ENCODE measurements around the gene BOK. TPM values are rescaled to one million over a fixed set of nuclear protein-coding genes. Genes with fewer than 3 reads are reported as not detected.
A peak's percentile ranks its signal among the peaks of the same experiment; 100 is the strongest.

Gene BOK
- total and polyA plus RNA-seq, 9 of the 15 experiments (the other 6 are each of a cell fraction or from before 2014, with no cell fraction given), result 0.03 to 3.3 (median 2.0) TPM; not detected in 1

DNA sequence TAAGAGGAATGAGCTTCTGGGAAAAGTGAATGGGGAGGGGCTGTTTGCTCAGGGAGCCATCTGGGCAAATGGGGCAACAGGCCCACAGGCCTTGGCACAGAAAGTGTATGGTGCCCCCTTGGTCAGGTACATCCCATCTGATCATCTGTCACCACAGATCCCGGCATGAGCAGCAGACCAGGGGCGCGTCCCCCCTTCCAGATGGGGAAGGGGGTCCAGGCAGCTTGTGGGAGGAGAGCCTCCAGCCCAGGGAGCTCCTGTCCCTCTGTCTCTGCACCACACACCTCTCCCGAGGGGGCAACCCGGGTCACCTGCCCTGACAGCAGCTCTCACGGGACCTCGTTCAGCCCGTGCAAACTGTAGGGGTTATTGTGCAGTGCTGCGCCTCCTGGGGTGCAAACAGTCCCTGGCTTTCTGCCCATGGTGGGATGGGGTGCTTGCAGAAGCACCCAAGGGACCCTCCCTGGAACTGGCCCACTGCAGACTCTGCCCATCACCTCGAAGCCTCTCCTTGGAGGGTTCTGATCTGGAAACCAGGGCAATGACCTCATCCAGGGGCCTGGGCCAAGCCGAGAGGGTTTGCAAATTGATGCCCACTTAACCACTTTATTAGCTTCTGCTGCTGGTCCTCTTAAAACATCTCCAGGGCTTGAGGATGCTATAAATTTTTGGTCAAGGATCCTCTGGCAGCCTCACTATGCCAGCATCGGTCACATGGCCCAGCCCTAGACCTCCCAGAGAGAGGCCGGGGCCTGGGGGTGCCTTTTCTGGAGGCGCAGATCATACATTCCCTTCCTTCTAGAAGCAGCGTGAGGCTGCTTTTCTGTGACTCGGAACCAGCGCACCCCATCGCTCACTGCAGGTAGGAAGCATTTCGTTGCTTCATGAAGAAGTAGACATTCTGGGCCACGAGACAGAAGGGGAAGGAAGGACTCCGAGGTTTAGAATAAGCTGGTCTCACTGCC lies 7.6 kb upstream of the BOK start:
- Histone ChIP-seq H3K4me2 (ENCODE audit: insufficient read depth, low read length) (no peak overlapping the region), H3K4me1 (replicated peaks in 1 of 2; ENCODE audit: control insufficient read depth in 2 of 2, insufficient read depth in 2 of 2, low read length in 2 of 2) (peaks cover 12 to 38% of the 10 kb centered on the region in 2 experiments; a peak in 4 of 5 replicates), H3K27ac (ENCODE audit: extremely low read depth, low read depth, low read length) (no peak overlapping the region), H3K36me3 (ENCODE audit: control insufficient read depth, insufficient read depth, low read length) (no peaks in the 10 kb centered on the region), H3K4me3 (no peak overlapping the region), H3K27me3 (ENCODE audit: control insufficient read depth in 2 of 2, insufficient read depth in 2 of 2, low read length in 2 of 2) (peaks cover 0 to 19% of the 10 kb centered on the region in 2 experiments; a peak in 2 of 5 replicates), H3K9me3 (replicated peaks; ENCODE audit: control insufficient read depth, insufficient read depth, low read depth, low read length) (no peaks in the 10 kb centered on the region), H3K9ac (ENCODE audit: insufficient read depth in 1 of 2, low read depth in 2 of 2, low read length in 2 of 2) (0 out of 4 replicates have a peak overlapping the region, but pooled peaks of 1 of the 2 experiments have one; percentile 45), H4K20me1 (replicated peaks; ENCODE audit: control insufficient read depth, insufficient read depth, low read length) (no peaks in the 10 kb centered on the region), H3K79me2 (ENCODE audit: control insufficient read depth, insufficient read depth, low read length) (no peaks in the 10 kb centered on the region), H3K9me1 (ENCODE audit: control insufficient read depth, insufficient read depth, low read length) (no peaks in the 10 kb centered on the region), H2AFZ (ENCODE audit: low read depth, low read length) (no peak overlapping the region)
- BruUV-seq (replicated peaks), result no TSS peak
- DNase-seq (ENCODE audit: extremely low read depth in 1 of 4, low spot score in 3 of 4) (no peak), ATAC-seq (no peak), FAIRE-seq (no peak)
- in situ Hi-C loops (cut with MboI), result no loop called here
- intact Hi-C loops (cut with micrococcal nuclease), result no loop called here
- 35% methylated on average over 5 of the region's 21 CpGs for WGBS (ENCODE audit: insufficient coverage, low coverage, missing lambda C conversion rate)
- POLR2A ChIA-PET, result interaction anchor here (0.6 to 1.8 kb wide), 5 partner anchors 9 to 29 kb away, joined by 3 to 6 read pairs (median 4); no protein-coding TSS in a partner anchor
- CTCF ChIA-PET (ENCODE audit: low intra/inter-chr PET ratio), result no interaction called here
- TF ChIP-seq DNMT1 (IDR thresholded peaks at IDR 0.05) (no peak), ZNF785 (CRISPR knock-in tag; IDR thresholded peaks at IDR 0.05) (no peak), NBN (IDR thresholded peaks at IDR 0.05; ENCODE audit: low read depth) (no peak), SAFB (IDR thresholded peaks at IDR 0.05; ENCODE audit: borderline replicate concordance, low read depth, low read length) (no peak), FOXP1 (CRISPR knock-in tag; IDR thresholded peaks at IDR 0.05) (no peak), CSDE1 (IDR thresholded peaks at IDR 0.05) (no peak), TBL1XR1 (IDR thresholded peaks at IDR 0.05; ENCODE audit: low read length in 2 of 2) (no peak)
- TF ChIP-seq, protein P1, sequence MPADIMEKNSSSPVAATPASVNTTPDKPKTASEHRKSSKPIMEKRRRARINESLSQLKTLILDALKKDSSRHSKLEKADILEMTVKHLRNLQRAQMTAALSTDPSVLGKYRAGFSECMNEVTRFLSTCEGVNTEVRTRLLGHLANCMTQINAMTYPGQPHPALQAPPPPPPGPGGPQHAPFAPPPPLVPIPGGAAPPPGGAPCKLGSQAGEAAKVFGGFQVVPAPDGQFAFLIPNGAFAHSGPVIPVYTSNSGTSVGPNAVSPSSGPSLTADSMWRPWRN (IDR thresholded peaks at IDR 0.05; ENCODE audit: low read depth), result no peak
- TF ChIP-seq, protein P2, sequence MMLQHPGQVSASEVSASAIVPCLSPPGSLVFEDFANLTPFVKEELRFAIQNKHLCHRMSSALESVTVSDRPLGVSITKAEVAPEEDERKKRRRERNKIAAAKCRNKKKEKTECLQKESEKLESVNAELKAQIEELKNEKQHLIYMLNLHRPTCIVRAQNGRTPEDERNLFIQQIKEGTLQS (IDR thresholded peaks at IDR 0.05), result no peak
- TF ChIP-seq, protein P2 (CRISPR knock-in tag; conservative IDR thresholded peaks at IDR 0.05), result no peak
- TF ChIP-seq, protein P3, sequence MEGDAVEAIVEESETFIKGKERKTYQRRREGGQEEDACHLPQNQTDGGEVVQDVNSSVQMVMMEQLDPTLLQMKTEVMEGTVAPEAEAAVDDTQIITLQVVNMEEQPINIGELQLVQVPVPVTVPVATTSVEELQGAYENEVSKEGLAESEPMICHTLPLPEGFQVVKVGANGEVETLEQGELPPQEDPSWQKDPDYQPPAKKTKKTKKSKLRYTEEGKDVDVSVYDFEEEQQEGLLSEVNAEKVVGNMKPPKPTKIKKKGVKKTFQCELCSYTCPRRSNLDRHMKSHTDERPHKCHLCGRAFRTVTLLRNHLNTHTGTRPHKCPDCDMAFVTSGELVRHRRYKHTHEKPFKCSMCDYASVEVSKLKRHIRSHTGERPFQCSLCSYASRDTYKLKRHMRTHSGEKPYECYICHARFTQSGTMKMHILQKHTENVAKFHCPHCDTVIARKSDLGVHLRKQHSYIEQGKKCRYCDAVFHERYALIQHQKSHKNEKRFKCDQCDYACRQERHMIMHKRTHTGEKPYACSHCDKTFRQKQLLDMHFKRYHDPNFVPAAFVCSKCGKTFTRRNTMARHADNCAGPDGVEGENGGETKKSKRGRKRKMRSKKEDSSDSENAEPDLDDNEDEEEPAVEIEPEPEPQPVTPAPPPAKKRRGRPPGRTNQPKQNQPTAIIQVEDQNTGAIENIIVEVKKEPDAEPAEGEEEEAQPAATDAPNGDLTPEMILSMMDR (IDR thresholded peaks at IDR 0.05 in 2 of 3, conservative IDR thresholded peaks at IDR 0.05 in 1 of 3; ENCODE audit: insufficient read depth in 2 of 3, low read depth in 1 of 3, low read length in 3 of 3), result no peak
- TF ChIP-seq, protein P4, sequence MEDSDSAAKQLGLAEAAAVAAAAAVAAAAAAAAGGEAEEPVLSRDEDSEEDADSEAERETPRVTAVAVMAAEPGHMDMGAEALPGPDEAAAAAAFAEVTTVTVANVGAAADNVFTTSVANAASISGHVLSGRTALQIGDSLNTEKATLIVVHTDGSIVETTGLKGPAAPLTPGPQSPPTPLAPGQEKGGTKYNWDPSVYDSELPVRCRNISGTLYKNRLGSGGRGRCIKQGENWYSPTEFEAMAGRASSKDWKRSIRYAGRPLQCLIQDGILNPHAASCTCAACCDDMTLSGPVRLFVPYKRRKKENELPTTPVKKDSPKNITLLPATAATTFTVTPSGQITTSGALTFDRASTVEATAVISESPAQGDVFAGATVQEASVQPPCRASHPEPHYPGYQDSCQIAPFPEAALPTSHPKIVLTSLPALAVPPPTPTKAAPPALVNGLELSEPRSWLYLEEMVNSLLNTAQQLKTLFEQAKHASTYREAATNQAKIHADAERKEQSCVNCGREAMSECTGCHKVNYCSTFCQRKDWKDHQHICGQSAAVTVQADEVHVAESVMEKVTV (CRISPR knock-in tag; IDR thresholded peaks at IDR 0.05), result no peak
- TF ChIP-seq, protein P5, sequence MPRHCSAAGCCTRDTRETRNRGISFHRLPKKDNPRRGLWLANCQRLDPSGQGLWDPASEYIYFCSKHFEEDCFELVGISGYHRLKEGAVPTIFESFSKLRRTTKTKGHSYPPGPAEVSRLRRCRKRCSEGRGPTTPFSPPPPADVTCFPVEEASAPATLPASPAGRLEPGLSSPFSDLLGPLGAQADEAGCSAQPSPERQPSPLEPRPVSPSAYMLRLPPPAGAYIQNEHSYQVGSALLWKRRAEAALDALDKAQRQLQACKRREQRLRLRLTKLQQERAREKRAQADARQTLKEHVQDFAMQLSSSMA (CRISPR knock-in tag; IDR thresholded peaks at IDR 0.05), result no peak
- TF ChIP-seq, protein P6, sequence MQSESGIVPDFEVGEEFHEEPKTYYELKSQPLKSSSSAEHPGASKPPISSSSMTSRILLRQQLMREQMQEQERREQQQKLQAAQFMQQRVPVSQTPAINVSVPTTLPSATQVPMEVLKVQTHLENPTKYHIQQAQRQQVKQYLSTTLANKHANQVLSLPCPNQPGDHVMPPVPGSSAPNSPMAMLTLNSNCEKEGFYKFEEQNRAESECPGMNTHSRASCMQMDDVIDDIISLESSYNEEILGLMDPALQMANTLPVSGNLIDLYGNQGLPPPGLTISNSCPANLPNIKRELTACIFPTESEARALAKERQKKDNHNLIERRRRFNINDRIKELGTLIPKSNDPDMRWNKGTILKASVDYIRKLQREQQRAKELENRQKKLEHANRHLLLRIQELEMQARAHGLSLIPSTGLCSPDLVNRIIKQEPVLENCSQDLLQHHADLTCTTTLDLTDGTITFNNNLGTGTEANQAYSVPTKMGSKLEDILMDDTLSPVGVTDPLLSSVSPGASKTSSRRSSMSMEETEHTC (IDR thresholded peaks at IDR 0.05), result no peak

Data from K562 (cell line).